Fibroblast of skin of right biceps (primary cell): ENCODE measurements around the gene CETP.
"Not testable (repeated sequence)": the region's sequence is repeated elsewhere in the genome, so short reads cannot be mapped to it uniquely, and the experiment has no call there.

ENCODE experiments used
- DNase-seq: peaks from one replicate; pipeline ENCODE4 v3.0.0-alpha.2; 2013

The CETP gene

GRCh38 chr16:56982695-56983094, 20.9 kb downstream of the CETP start:
- DNase-seq: no peak

DNA sequence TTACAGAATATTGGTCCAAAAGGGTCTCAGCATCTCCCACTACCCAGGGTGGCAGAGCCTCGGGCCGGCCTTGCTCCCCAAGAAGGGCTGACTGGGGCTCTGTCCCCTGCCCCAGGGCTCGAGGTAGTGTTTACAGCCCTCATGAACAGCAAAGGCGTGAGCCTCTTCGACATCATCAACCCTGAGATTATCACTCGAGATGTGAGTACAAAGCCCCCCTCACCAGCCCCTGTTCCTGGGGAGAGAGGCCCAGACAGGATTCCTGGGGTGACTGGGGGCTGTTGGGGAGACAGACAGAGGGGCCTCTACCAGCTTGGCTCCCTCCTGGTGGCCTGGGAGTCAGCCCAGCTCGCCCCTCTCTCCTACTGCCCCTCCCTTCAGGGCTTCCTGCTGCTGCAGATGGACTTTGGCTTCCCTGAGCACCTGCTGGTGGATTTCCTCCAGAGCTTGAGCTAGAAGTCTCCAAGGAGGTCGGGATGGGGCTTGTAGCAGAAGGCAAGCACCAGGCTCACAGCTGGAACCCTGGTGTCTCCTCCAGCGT, 21.5 kb downstream of the CETP start:
- no peak for DNase-seq

- DNase-seq: no peak
These were observed 22.9 kb downstream of the CETP start for GRCh38 chr16:56984639-56985038.

- DNase-seq: peak; percentile 91
These were observed 23.7 kb downstream of the CETP start for GRCh38 chr16:56985288-56985961.

- no peak for DNase-seq
These were observed 24.2 kb downstream of the CETP start for GRCh38 chr16:56985962-56986360.

DNA sequence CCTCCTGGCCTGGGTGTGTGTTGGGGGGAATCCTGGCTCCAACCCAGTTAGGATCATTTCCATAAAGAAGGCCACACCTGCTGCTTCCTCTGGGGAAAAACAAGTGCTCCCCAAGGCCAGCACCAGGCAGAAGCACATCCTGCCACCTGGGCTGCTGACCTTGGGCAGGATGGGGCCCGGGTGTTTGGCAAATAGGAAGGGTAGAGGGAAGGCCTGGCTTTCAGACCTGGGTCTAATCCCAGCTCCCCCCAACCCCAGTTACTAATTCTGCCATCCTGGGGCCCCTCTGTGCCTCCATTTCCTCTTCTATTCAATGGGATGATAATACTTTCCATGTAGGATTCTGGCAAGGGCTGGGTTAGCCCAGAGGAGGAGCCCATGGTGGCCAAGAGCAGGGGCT, 24.6 kb downstream of the CETP start:
- DNase-seq: no peak

GRCh38 chr16:56986908-56987307, 25.2 kb downstream of the CETP start:
- DNase-seq: not testable (repeated sequence)

DNA sequence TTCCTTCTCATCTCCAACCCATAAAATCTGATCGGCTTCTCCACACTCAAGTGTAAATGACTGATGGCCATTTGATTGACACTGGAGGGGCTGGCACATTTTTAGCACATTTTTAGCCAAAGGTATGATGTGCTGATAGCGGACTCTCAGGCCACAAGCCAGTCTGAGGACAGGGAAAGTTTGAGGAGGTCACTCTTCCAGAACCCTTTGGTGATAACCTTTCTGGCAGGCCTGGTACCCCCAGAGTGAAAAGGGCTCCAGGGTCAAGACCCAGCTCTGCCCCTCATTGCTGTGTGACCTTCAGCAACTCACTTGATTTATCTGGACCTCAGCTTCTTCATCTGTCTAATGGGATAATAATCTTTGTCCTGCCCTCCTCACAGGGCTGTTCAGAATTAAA, 25.9 kb downstream of the CETP start:
- DNase-seq: no peak

GRCh38 chr16:56988161-56988947, 26.6 kb downstream of the CETP start:
- peak; percentile 17 for DNase-seq

DNA sequence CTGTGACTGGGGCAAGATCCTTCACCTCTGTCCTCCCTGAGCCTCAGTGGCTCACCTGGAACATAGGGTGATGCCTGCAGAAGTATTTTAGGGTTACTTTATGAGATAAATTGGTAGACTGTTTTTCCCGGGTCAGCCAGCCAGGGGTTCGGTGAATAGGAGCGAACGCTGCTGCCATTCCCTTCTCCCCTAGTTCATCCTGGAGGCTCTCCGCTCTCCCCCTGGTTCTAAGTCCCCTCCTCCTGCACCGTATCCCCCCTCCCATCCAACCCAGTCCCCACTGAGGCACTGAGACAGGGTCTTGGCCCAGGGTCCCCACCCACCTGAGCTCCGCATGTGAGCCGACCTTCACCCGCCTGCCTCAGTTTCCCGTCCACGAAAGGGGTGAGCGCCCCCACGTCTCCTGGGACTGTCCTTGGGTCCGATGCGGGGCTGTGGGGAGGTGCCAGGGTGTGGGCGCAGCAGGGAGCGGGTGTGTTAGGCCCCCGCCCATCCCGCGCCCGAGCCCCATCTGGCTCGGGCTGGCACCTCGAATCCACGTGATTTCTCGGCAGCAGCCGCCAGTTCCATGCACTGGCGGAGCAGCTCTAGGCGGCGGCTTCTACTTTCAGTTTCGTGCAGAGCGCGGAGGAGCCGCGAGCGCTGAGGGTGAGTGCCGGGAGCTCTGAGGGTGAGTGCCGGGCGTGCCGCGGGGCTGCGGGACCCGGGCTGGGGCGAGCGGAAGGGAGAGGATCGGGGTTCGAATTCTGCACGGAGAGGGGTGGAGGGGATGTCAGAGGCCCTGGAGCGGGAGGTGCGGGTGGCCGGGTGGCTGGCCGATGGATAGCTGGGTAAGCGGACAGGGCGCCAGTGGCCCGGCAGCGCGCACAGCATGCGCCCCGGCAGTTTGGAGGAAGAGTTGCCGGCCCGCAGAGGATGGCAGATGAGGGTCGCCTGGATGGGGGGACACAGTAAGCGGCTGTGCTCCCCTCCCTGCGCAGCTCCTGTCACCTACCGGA, 27.5 kb downstream of the CETP start, which contains the start of gene NLRC5:
TSS of gene NLRC5 (plus strand) at position 610 of the 998 bp plus-strand sequence. CDS start 31,156 bp downstream, outside the sequence.
- DNase-seq: peak; percentile 84

DNA sequence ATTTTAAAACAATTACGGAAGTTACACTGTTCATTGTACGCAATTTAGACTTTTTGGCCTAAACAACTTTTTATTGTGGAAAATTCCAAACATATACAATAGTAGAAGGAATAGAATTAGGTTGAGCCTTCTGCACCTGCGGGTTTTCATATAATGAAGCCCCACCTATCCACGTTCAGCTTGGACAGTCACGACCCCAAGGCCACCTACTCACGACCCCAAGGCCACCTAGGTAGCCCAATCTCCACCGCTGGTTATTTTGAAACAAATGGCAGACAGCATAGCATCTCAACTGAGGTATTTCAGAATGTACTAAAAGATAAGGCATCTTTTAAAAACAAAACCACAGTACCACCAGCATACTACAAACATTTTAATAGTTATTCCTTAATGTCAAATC, 28.2 kb downstream of the CETP start:
- DNase-seq: no peak

DNA sequence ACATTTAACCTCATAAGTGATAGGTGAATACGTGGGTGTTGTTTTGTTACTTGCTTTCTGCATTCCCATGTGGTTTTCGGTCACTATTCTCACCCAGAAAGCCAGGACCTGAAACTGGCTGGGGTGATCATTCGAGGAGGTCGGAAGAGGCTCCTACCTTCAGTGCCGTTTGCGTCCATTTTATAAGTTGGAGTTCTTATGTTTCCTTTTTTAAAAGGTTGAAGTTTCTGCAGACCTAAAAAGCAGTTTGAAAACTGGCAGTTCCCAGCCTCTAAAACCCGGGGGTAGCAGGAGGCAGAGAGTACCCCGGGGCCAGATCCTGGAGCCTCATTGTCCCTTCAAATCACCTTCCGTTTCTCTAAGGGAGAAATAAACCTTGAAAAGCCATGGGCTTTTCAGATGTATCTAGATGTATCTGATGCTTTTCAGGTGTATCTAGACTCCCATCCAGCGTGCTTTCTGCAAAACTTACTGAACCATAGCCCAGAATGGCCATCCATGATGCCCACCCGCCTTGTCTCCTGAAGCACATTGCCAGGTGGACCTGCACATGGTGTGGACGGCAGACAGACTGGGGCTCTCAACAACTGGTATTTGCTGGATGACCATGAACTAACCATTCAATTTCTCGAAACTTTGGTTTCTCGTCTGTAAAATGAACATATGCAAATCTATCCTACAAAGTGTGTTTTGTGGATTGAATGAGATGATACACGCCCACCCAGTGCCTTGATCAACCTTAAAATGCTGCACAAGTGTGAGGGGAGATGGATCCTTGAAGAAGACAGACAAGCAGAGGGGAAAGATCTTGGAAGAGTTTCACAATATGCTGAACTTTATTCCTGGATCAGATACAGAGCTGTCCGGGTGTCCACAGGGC, 28.9 kb downstream of the CETP start:
- DNase-seq: no peak

DNA sequence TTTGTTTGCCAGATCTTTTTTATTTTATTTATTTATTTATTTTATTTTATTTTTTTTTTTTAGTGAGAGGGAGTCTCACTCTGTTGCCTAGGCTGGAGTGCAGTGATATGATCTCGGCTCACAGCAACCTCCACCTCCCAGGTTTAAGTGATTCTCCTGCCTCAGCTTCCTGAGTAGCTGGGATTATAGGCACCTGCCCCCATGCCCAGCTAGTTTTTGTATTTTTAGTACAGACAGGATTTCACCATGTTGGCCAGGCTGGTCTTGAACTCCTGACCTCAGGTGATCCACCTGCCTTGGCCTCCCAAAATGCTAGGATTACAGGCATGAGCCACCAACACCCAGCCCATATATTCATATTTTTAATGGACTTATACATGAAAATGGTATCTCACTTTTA, 30.7 kb downstream of the CETP start:
- DNase-seq: not testable (repeated sequence)

GRCh38 chr16:56993204-56993603, 31.5 kb downstream of the CETP start:
- no peak for DNase-seq

- DNase-seq: no peak
These were observed 32.6 kb downstream of the CETP start for GRCh38 chr16:56994311-56994710.

DNA sequence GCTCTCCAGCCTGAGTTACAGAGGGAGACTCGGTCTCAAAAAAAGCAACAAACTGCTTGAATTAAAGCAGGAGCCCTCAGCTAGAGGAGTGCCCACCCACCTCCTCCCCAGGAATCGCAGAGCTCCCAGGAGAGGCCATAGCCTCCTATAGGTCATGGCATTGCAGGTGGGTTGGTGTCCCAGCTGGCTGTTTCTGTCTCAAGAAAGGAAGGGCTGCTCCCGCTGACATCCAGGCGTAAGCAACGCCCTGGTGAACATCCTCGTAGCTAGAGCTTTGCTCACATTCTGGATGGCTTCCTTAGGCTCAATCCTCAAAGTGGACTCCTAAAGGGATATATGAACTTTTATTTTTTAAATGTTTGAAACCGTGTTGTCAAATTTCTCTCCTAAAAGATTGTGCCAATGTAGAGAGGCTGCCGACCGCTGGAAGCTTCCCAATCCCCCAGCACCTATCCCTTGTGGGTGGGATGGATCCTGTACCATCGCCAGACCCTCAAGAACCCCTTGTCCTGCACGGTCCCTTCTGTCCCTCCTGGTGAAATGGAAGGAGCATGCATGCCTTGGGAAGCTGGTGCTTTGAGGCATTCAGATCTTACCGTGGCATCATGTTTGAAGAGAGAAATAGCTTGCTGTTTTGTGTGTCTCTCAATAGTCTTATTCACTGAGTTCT, 33.5 kb downstream of the CETP start:
- DNase-seq: no peak

GRCh38 chr16:56997264-56997663, 35.5 kb downstream of the CETP start:
- no peak for DNase-seq

GRCh38 chr16:56997931-56998330, 36.2 kb downstream of the CETP start:
- DNase-seq: no peak

GRCh38 chr16:56998352-56998751, 36.6 kb downstream of the CETP start:
- DNase-seq: no peak

DNA sequence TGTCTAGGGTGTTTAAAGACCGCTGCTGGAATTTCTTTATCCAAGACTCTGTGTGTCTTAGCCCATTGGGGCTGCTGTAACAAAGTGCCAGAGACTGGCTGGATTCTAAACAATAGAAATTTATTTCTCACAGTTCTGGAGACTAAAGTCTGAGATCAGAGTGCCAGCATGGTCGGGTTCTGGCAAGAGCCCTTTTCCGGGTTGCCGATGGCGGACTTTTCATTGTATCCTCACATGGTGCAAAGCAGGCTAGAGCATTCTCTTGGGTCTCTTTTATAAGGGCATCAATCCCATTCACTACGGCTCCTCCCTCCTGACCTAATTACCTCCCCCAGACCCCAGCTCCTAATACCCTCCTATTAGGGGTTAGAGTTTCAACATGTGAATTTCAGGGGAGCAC, 37.1 kb downstream of the CETP start:
- no peak for DNase-seq
